GM19463 (cell line): ENCODE data around the gene OS9.

Source experiments
- ATAC-seq: cut with Tn5 transposase; IDR thresholded peaks from one replicate; pipeline ENCODE4 v1.9.1; 2021; ENCODE audit warnings: mild to moderate bottlenecking, moderate library complexity; ENCODE audit not compliant: unreplicated experiment

OS9 gene

DNA sequence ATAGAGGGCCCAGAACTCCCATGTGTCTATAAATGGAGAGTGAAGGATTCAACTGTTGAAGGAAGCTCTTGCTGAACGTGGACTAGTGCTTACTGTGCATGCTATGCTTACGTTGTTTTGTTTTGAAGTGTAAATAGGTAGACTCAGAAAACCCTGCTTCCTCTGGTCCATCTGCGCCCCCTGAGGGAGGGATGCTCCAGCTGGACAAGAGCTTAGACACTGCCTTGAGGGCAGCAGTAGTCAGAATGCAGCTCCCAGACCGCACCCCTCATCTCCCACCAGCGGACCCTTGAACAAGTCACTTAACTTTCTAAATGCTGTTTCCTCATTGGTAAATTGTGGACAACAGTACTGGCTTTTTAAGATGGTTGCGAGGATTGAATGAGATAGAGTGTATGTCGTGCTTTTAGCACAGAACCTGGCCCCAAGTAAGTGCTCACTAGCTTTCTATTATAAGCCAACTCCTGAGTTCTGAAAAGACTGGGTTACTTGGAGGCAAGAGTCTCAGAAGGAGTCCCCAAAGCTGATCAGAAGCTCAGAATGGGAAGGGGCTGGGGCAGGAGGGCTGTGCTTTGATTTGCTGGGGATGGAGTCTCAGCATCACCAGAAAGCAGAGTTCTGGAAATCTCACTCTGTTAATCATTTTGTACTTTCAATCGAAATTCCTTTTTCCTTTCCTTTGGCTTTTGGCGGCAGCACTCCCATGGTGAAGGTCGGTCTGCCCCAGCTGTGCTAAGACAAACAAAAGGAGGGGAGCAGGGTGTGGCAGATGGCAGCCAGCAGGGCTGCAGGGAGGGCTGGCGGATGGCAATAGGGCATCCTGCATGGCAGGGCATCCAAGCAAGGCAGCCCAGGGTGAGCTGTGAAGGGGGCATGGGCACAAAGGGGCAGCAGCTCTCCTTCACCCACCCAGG lies 29.0 kb downstream of the OS9 start:
- no peak for ATAC-seq

- ATAC-seq = no peak
These were observed 29.7 kb downstream of the OS9 start for GRCh38 chr12:57723630-57723962.

GRCh38 chr12:57724003-57724935 lies 30.3 kb downstream of the OS9 start:
- no peak for ATAC-seq

GRCh38 chr12:57724936-57725740 lies 31.2 kb downstream of the OS9 start:
- ATAC-seq = no peak

GRCh38 chr12:57725851-57726150 lies 31.9 kb downstream of the OS9 start:
- no peak for ATAC-seq

- ATAC-seq = no peak
These were observed 32.4 kb downstream of the OS9 start for GRCh38 chr12:57726151-57726883.

DNA sequence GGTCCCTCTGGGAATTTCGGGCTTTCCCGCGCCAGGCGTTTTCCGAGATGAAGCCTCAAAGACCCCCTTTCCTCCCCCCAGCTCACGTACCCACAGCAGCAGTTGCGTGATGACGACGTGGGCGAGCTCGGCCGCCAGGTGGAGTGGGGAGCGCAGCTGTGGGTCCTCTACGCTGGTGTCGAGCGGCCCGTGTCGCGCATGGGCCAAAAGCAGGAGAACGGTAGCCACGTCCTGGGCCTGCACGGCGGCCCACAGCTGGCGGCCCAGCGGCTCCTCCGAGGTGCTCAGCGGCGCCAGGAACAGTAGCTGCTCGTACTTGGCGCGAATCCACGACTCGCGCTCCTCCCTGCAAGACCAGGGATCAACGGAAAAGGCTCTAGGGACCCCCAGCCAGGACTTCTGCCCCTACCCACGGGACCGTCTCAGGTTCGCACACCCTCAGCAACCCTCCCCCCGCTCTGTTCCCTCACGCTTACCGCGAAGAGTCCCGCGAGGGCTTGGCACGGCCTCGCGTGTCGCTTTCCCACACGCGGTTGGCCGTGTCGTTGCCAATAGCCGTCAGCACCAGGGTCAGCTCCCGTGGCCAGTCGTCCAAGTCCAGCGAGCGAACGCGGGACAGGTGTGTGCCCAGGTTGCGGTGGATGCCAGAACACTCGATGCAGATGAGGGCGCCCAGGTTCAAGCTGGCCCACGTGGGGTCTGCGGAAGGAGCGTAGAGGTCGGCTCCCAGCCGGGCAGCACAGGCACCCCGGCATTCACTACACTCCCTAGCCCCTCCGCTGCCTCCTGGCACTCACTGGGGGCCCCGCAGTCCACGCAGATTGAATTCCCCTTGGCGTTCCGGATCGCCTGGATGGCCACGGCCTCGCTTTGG lies 33.2 kb downstream of the OS9 start:
- no peak for ATAC-seq

DNA sequence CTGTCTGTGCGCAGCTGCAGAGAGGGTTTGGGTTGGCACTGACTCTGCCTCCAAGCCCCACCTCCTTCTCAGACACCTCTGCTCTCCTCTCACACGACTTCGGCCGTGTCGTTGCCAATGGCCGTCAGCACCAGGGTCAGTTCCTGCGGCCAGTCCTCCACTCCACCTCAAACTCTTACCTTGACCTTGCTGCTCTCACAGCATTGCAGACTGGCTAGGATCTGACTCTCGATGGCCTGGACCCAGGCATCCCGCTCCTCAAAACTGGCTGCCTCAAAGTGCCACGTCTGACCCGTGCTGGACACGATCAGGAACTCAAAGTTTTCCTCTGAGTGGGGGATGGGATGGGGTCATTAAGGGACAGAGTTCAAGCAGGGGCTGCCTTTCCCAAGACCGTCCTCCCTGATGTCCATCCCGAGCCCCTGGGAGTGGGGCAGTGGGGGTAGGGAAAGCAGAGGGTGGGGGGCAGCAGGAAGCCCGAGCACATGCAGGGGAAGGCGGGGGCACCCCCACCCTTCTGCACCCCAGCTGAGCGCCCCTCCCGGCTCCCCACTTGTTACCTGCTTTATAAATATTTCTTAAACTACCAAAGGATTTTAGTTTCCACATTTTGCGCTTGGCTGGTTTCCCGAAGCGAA lies 33.9 kb downstream of the OS9 start:
- no peak for ATAC-seq

DNA sequence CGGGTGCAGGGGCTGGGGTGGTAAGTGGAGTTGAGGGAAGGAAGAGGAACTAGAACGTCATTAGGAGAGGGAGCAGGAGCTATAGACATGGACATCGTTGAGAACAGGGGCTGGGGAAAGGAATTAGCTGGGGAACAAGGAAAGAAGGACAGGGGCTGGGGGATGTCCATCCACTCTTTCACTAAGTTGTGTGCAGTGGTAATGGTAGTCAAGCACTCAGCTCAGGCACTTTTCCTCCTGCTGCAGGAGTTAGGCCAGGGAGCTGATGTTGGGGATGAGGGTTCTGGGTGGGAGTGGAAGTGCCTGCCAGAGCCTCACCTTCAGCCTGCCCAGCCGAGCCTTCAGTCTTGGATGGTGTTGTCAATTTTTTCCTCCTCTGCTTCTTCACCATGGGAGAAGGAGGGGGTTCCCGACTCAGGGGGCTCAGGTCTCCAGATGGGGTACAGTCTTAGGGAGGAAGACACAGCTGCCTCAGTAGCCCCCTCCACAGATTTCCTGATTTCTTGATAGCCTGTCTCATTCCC lies 35.5 kb downstream of the OS9 start:
- ATAC-seq = no peak

DNA sequence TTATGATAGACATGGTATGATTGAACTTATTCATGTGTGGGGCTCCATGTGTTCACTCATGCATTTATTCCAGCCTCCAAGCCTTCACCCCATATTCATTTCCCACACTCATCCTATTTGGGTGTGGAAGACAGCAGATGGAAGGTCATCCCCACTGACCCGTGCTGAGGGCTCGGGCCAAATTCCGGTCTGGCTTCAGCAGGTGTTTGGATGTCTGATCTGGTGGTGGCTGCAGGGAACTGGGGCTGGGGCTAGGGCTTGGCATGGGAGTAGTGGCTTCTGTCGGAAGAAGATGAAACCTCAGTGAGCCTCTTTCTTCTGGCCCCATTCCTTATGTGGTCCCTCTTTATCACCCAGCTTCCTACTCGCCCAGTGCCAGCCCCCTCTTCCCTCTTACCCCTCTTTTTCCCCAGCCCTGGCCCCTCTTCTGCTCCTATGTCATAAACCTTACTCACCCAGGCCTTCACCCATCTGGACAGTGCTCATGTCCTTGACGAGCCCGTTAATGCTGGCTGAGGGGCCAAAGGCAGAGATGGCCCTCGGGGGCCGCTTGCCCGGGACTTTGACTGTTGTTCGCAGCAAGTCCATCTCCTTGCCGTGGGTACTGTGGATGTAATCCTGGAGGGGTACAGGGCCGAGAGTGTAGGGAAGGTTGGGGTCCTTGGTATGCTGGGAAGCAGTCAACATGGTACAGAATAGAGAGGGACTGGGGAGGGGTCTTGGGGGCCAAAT lies 36.6 kb downstream of the OS9 start:
- ATAC-seq = no peak

- ATAC-seq = no peak
These were observed 37.6 kb downstream of the OS9 start for GRCh38 chr12:57731411-57732080.

DNA sequence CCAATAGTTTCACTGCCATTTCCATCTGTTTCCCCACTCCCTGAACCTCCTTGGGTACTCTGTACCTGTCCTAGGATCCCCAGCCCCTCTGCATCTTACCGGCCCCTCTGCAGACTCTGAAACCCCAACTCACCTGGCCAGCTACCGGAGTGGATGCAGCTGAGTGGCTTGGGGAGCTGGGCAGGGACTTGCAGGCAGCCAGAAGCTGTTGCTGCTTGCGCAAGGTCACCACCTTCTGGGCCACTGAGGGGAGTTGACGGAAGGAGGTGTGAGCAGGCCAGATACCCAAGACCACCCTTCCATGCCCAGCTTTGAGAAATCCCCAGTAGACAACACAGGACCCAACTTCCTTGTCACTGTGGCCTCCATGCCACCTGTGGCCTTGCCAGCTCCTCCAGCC lies 38.3 kb downstream of the OS9 start:
- ATAC-seq = no peak

DNA sequence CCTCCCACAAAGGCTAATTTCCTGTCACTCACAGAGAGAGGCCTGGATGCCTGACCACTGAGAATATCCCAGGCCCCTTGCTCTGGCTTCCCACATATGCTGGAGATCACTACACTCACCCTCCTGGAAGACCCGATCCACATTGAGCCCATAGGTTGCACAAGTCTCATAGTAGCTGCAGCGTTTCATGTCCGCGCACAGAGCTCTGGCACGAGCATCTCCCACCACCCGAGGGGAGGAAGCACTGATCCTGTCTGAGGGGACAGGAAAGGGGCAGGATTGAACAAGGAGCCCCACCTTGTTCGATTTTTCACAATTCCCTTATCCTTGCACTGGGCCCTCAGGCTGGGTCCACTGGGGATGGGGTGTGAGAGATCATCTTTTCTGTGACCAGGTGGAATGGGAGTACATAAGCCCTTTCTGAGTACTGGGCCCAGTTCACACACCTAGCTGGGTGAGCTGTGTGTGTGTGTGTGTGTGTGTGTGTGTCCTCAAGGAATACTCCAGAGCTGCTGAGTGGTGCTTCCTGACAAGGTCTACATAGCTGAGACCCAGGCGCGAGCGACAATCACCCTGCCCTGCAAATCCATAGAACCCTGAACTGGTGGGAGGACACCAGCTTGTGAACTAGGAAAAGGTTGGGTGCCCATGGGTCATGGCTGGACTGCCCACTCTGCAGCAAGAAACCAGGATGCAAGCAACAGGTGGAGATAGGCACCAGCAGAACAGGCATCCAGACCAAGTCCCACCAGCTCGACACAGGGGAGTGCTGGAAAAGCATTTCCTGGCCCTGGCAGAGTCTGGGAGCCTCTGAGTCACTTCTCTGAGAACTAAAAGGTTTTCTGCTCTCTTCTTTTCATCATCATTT lies 39.0 kb downstream of the OS9 start:
- no peak for ATAC-seq

DNA sequence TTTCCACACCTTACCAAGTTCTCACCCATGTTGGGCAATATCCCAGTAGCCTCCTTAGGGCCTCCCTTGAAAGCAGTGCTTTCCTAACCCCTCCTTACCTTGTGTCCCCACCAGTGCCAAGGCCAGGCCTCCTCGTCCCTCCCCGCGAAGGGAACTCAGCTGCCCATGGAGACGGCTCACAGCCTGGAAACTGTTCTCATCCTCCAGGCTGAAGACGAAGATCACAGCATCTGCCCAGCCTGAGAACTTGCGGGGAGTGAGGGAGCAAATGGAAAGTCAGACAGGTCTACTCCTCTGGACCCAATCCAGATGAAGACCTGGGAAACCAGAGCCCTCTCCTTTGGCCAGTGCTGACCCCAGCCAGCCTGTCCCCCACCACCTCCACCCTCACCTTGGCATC lies 40.0 kb downstream of the OS9 start:
- no peak for ATAC-seq

- no peak for ATAC-seq
These were observed 40.7 kb downstream of the OS9 start for GRCh38 chr12:57734591-57734990.

DNA sequence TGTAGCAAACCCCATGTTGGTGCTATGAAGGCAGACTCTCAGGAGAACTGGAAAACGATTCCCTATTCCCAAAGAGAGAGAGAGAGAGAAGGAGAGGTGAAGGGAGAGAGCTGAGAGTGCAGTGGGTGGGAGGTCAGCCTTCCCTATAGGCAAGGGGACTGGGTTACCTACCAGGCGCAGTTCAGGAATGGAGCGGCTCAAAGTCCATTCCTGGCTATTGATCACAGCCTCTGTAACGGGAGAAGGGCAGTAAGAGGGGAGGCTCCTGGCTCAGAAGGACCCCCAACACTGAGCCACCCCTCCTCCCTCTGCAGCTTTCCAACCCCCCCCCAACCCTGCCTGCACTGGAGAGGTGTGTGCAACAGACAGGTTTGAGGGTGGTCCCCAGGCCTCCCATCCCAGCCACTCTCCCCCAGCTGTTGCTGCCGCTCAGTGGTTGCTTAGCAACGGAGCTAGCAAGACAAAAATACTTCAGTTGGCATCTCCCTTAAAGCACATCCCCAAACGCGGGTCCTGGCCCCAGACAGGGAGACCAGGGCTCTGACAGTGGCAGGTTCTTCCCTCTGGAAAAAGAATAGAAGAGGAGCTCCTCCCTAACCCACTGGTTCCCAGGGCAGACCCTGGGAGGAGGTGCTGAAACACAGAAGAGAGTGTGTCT lies 41.4 kb downstream of the OS9 start:
- ATAC-seq = no peak
